Sigmoid colon (tissue), 7 donors: ENCODE measurements around the gene TSPAN9. TPM values are rescaled to one million over a fixed set of nuclear protein-coding genes. Genes with fewer than 3 reads are reported as not detected.

Experiments used
- DNase-seq: peaks from one replicate; pipeline ENCODE4 v3.0.0-alpha.2; 2019
- H3K27ac ChIP-seq, 4 donors: fragments of 200-600 bp; sonication (generic); one replicate each; pipeline ENCODE4 v1.5.1; 2016 to 2019; ENCODE audit warnings: mild to moderate bottlenecking in 1 of 4
- H3K27me3 ChIP-seq, 3 donors: fragments of 200-600 bp; sonication (generic); one replicate each; pipeline ENCODE4 v1.5.1; 2019; ENCODE audit warnings: mild to moderate bottlenecking in 1 of 3
- H3K36me3 ChIP-seq, 4 donors: fragments of 200-600 bp; sonication (generic); one replicate each; pipeline ENCODE4 v1.5.1; 2016 to 2019
- H3K4me1 ChIP-seq, 4 donors: fragments of 200-600 bp; sonication (generic); one replicate each; pipeline ENCODE4 v1.5.1; 2017 to 2019
- H3K4me3 ChIP-seq, 4 donors: fragments of 200-600 bp; sonication (generic); one replicate each; pipeline ENCODE4 v1.5.1; 2017 to 2019; ENCODE audit warnings: mild to moderate bottlenecking in 2 of 4, moderate library complexity in 1 of 4
- H3K9me3 ChIP-seq, 4 donors: fragments of 200-600 bp in 3 of 4; sonication (generic) in 3 of 4; one replicate each; pipeline versions ENCODE4 v1.5.1 to v1.6.1; 2013 to 2019
- CTCF ChIP-seq, 4 experiments: fragments of 450-650 bp in 3 of 4; fragments of 200-600 bp in 1 of 4; IDR thresholded peaks; one replicate each; pipeline ENCODE4 v1.5.1; 2016 to 2019; ENCODE audit warnings: antibody characterized with exemption in 4 of 4, mild to moderate bottlenecking in 3 of 4, moderate library complexity in 2 of 4
- EP300 ChIP-seq, 4 donors: sonication (generic); formaldehyde crosslinking; IDR thresholded peaks; one replicate each; pipeline ENCODE4 v1.6.1; 2017; ENCODE audit warnings: antibody characterized with exemption in 4 of 4
- POLR2A ChIP-seq, 2 donors: fragments of 450-650 bp; IDR thresholded peaks; one replicate each; pipeline ENCODE4 v1.6.1; 2016; ENCODE audit warnings: antibody characterized with exemption in 2 of 2, mild to moderate bottlenecking in 2 of 2, moderate library complexity in 2 of 2
- POLR2AphosphoS5 ChIP-seq, 4 donors: sonication (generic); formaldehyde crosslinking; IDR thresholded peaks; one replicate each; pipeline ENCODE4 v1.6.1; 2017; ENCODE audit warnings: antibody characterized with exemption in 4 of 4
- WGBS, 2 donors: extraction: QIAGEN DNeasy Blood & Tissue Kit; methylation state at CpG; one replicate each; pipeline ENCODE4 v1.1.7; 2013; 5-methylcytosine and 5-hydroxymethylcytosine counted together
- intact Hi-C: fragments of 100-400 bp; cut with DNase I; formaldehyde crosslinking; loops from one replicate; pipeline ENCODE4 v1.15.1; 2023
- polyA plus RNA-seq, 3 donors: library from polyadenylated mRNA; stranded (reverse); fragments of 200-250 nt; gene quantifications; one replicate each; pipeline ENCODE4 v1.2.3, GENCODE V29; 2013
- total RNA-seq, 4 donors: library from RNA; depleted of rRNA; stranded (reverse); fragments of >200 nt; gene quantifications; one replicate each; pipeline ENCODE4 v1.1.0, GENCODE V29; 2016
- donor health status: healthy with polysubstance abuse.
- donor health status: Bipolar disorder and iron deficiency.
- donor health status: healthy.

The TSPAN9 gene
- total and polyA plus RNA-seq, 7 donors: 0.92 to 28.0 (median 18.2) TPM

GRCh38 chr12:3316776-3317480 lies 239.7 kb downstream of the TSPAN9 start:
- TF ChIP-seq EP300 (IDR thresholded peaks at IDR 0.05) (no peak), POLR2AphosphoS5 (IDR thresholded peaks at IDR 0.05) (no peak), POLR2A (IDR thresholded peaks at IDR 0.05) (no peak), CTCF (IDR thresholded peaks at IDR 0.05) (no peak)
- 90 to 94% methylated on average over 12 of the region's 12 CpGs for WGBS, 2 donors
- Histone ChIP-seq H3K9me3 (no peaks in the 10 kb centered on the region), H3K4me1 (peaks cover 0 to 11% (median 8%) of the 10 kb centered on the region in 4 donors), H3K27ac (no peak overlapping the region), H3K27me3 (no peaks in the 10 kb centered on the region), H3K4me3 (no peak overlapping the region), H3K36me3 (no peaks in the 10 kb centered on the region)
- no peak for DNase-seq
- intact Hi-C loops: no loop called here

GRCh38 chr12:3317481-3317815 lies 240.3 kb downstream of the TSPAN9 start:
- H3K4me1 ChIP-seq: peaks cover 0 to 11% (median 8%) of the 10 kb centered on the region in 4 donors
- DNase-seq: no peak
- no peak overlapping the region for H3K4me3 ChIP-seq
- no peaks in the 10 kb centered on the region for H3K9me3 ChIP-seq
- no peaks in the 10 kb centered on the region for H3K27me3 ChIP-seq
- TF ChIP-seq POLR2A (IDR thresholded peaks at IDR 0.05) (no peak), POLR2AphosphoS5 (IDR thresholded peaks at IDR 0.05) (no peak), CTCF (IDR thresholded peaks at IDR 0.05) (no peak), EP300 (IDR thresholded peaks at IDR 0.05) (no peak)
- H3K27ac ChIP-seq: no peak overlapping the region
- 61 to 72% methylated on average over 4 of the region's 4 CpGs for WGBS, 2 donors
- intact Hi-C loops: no loop called here
- no peaks in the 10 kb centered on the region for H3K36me3 ChIP-seq

DNA sequence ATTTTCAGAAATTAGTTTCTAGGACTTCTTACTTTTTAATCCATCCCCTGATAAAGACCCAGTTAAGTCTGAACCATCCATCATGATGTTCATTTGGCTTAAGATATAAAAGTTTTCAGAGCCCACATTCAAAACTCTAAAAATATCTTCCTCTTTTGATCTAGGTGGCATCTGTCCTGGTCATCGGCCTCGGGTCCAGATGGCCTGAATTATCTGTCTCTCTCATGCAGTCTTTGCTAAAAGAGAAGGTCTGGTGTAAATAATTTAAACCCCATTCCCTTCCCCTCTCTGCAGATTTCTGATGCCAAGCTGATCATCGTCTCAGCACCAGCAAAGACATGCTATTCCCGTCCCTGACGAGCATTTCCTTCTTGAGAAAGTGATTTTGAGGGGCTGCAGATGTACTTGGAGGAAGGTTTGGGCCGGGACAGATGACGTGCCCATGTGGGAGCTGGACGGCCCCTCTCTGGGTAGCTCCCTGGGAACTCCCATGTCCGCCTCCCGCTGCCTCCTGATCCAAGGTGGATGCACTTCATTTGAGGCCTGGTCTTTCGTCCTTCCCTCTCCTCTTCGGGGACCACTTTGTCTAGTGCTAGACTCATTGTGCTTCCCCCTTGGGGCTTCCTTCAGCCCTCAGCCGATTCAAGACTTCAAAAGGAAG lies 240.8 kb downstream of the TSPAN9 start:
- H3K36me3 ChIP-seq: no peaks in the 10 kb centered on the region
- no peaks in the 10 kb centered on the region for H3K9me3 ChIP-seq
- intact Hi-C loops: no loop called here
- WGBS, 2 donors: 87 to 90% methylated on average over 13 of the region's 13 CpGs
- no peak overlapping the region for H3K27ac ChIP-seq
- DNase-seq: no peak
- peaks cover 0 to 11% (median 8%) of the 10 kb centered on the region in 4 donors for H3K4me1 ChIP-seq
- no peaks in the 10 kb centered on the region for H3K27me3 ChIP-seq
- H3K4me3 ChIP-seq: no peak overlapping the region
- no peak for TF ChIP-seq CTCF (IDR thresholded peaks at IDR 0.05)
- no peak for TF ChIP-seq POLR2AphosphoS5 (IDR thresholded peaks at IDR 0.05)
- no peak for TF ChIP-seq EP300 (IDR thresholded peaks at IDR 0.05)
- TF ChIP-seq POLR2A (IDR thresholded peaks at IDR 0.05): no peak

- TF ChIP-seq POLR2A (IDR thresholded peaks at IDR 0.05) (no peak), EP300 (IDR thresholded peaks at IDR 0.05) (no peak), POLR2AphosphoS5 (IDR thresholded peaks at IDR 0.05) (no peak), CTCF (IDR thresholded peaks at IDR 0.05) (no peak)
- Histone ChIP-seq H3K27me3 (no peaks in the 10 kb centered on the region), H3K4me3 (no peak overlapping the region), H3K36me3 (no peaks in the 10 kb centered on the region), H3K9me3 (no peaks in the 10 kb centered on the region), H3K4me1 (peaks cover 0 to 8% (median 6%) of the 10 kb centered on the region in 4 donors), H3K27ac (no peak overlapping the region)
- WGBS, 2 donors: 75 to 83% methylated on average over 17 of the region's 17 CpGs
- intact Hi-C loops: no loop called here
- no peak for DNase-seq
These were observed 242.7 kb downstream of the TSPAN9 start for GRCh38 chr12:3319723-3320492.
